PFSK-1 (cell line): ENCODE data around the gene PACC1.

Source experiments
- FOXP2 ChIP-seq: optimal IDR thresholded peaks from 2 replicates; pipeline ENCODE3; 2011; ENCODE audit warnings: borderline replicate concordance, control low read depth, inconsistent platforms; ENCODE audit not compliant: insufficient read depth; ENCODE audit errors: extremely low read length, extremely low read depth
- POLR2AphosphoS5 ChIP-seq: IDR thresholded peaks from 2 replicates; pipeline ENCODE4 v1.6.1; 2012; ENCODE audit warnings: low read depth, mild to moderate bottlenecking, control low read depth, low read length, moderate library complexity
- SIN3A ChIP-seq: IDR thresholded peaks from 2 replicates; pipeline ENCODE4 v1.6.1; 2012; ENCODE audit warnings: mild to moderate bottlenecking, low read length, moderate library complexity, borderline replicate concordance; ENCODE audit not compliant: insufficient read depth
- TAF1 ChIP-seq: IDR thresholded peaks from 2 replicates; pipeline ENCODE4 v1.6.1; 2012; ENCODE audit warnings: low read length, control low read depth, borderline replicate concordance; ENCODE audit not compliant: insufficient read depth
- TF ChIP-seq, protein P1 (sequence below), 2 experiments: IDR thresholded peaks; 2 replicates each; pipeline versions ENCODE4 v1.6.1 to v1.8.0; 2011 to 2012; ENCODE audit warnings: low read depth in 2 of 2, low read length in 2 of 2, control low read depth in 1 of 2, inconsistent platforms in 1 of 2, mild to moderate bottlenecking in 1 of 2, moderate library complexity in 1 of 2; ENCODE audit not compliant: insufficient read depth in 1 of 2

Gene PACC1

DNA sequence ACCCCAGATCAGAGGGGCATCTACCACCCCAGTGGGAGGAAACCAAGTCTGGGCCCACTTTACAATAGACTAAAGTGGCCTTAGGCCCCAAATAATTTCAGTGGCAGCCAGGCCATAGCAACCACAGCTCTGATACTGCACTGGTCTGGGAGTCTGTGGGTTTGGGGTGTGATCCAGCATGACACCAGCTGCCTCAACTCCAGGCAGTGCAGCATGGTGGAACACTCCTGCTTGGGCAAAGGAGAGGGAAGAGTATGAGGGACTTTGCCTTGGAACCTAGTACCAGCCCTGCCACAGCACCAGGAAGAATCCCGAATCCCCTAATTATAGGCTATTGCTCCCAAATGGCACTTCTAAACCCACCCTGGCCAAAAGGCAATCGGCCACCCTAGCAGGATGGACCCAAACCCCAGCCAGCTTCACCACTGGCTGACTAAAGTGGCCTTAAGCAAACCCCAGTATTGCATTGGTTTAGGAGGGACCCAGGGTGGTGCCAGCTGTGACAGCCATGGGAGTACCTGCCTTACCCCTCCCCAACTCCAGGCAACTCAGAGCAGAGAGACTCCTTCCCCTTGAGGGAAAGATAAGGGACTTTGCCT lies 47.1 kb downstream of the PACC1 start:
- no peak for TF ChIP-seq POLR2AphosphoS5
- no peak for TF ChIP-seq FOXP2
- TF ChIP-seq TAF1: no peak
- no peak for TF ChIP-seq SIN3A
- TF ChIP-seq, protein P1, sequence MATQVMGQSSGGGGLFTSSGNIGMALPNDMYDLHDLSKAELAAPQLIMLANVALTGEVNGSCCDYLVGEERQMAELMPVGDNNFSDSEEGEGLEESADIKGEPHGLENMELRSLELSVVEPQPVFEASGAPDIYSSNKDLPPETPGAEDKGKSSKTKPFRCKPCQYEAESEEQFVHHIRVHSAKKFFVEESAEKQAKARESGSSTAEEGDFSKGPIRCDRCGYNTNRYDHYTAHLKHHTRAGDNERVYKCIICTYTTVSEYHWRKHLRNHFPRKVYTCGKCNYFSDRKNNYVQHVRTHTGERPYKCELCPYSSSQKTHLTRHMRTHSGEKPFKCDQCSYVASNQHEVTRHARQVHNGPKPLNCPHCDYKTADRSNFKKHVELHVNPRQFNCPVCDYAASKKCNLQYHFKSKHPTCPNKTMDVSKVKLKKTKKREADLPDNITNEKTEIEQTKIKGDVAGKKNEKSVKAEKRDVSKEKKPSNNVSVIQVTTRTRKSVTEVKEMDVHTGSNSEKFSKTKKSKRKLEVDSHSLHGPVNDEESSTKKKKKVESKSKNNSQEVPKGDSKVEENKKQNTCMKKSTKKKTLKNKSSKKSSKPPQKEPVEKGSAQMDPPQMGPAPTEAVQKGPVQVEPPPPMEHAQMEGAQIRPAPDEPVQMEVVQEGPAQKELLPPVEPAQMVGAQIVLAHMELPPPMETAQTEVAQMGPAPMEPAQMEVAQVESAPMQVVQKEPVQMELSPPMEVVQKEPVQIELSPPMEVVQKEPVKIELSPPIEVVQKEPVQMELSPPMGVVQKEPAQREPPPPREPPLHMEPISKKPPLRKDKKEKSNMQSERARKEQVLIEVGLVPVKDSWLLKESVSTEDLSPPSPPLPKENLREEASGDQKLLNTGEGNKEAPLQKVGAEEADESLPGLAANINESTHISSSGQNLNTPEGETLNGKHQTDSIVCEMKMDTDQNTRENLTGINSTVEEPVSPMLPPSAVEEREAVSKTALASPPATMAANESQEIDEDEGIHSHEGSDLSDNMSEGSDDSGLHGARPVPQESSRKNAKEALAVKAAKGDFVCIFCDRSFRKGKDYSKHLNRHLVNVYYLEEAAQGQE (IDR thresholded peaks at IDR 0.05; ENCODE audit: insufficient read depth in 1 of 2, low read depth in 2 of 2, low read length in 2 of 2): no peak

DNA sequence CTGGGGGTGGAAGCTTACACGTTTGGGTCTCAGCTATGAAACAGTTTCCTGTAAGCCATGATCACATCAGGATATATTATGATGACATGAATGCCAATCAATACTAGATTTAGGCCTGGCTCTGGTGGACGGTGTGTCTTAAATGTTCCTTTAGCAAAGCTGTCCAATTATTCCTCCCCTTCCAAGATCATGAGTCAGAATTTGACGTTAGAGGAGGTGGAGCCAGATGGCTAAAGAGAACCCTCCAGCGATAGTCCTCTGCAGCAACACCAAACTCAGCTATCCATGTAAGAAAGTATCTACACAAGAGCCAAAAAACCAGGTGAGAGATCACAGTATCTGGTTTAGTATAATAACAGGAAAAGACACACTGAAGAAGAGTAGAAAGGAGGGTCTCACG lies 47.8 kb downstream of the PACC1 start:
- no peak for TF ChIP-seq SIN3A
- TF ChIP-seq, protein P1 (IDR thresholded peaks at IDR 0.05; ENCODE audit: insufficient read depth in 1 of 2, low read depth in 2 of 2, low read length in 2 of 2): no peak

DNA sequence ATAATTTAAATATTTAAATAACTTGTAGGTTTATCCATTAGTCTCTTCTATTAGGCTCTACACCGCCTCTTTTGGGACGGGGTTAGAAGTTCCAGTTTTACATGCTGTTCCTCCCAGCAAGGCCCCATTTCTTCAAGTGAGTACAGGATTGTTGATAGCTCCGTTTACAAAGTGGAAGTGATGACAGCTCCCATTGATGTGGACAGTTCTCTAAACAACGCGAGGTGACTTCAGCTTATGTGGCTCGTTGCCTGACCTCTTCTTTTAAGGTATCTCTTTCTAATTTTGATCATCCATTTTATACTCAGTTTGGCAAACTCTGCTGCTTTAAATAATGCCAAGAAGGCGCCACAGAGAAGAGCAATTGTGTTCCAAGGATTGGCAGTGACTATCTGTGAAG lies 49.7 kb downstream of the PACC1 start:
- TF ChIP-seq TAF1 (no peak), POLR2AphosphoS5 (no peak), SIN3A (no peak), FOXP2 (no peak)
- TF ChIP-seq, protein P1 (IDR thresholded peaks at IDR 0.05; ENCODE audit: insufficient read depth in 1 of 2, low read depth in 2 of 2, low read length in 2 of 2): no peak

DNA sequence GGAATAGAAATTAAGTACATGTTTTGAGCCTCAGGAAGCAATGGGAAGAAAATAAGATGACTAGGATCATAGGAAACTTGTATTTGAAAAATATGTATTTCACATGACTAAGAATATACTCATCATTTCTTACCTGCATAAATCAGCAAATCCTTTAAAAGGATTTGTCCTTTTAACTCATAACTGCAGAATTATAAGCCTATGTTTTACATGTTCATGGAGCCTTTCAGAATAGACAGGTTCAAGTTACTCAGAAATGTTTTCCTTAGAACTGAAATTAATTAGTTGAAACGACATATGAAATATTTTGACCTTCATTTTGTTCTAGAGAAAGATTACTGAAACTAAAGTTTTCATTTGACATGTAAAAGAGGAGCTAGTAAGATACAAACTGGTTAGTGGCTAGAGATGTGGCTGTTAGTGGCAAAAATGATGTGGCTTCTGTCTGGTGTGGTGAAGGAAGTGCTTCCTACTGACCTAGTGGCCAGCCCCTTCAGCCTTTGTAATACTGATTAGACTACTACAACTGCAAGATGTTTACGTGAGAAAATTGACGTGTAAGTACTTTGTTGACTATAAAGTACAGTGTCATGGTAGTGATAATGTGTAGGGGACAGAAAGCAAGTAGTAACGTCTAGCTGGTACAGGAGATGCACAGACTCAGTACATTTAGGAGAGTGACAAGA lies 54.7 kb downstream of the PACC1 start:
- no peak for TF ChIP-seq TAF1
- TF ChIP-seq SIN3A: no peak
- TF ChIP-seq FOXP2: no peak
- TF ChIP-seq POLR2AphosphoS5: no peak
- TF ChIP-seq, protein P1 (IDR thresholded peaks at IDR 0.05; ENCODE audit: insufficient read depth in 1 of 2, low read depth in 2 of 2, low read length in 2 of 2): no peak
